ENCODE results near the gene CERS2.

The CERS2 gene, protein sequence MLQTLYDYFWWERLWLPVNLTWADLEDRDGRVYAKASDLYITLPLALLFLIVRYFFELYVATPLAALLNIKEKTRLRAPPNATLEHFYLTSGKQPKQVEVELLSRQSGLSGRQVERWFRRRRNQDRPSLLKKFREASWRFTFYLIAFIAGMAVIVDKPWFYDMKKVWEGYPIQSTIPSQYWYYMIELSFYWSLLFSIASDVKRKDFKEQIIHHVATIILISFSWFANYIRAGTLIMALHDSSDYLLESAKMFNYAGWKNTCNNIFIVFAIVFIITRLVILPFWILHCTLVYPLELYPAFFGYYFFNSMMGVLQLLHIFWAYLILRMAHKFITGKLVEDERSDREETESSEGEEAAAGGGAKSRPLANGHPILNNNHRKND

DNA sequence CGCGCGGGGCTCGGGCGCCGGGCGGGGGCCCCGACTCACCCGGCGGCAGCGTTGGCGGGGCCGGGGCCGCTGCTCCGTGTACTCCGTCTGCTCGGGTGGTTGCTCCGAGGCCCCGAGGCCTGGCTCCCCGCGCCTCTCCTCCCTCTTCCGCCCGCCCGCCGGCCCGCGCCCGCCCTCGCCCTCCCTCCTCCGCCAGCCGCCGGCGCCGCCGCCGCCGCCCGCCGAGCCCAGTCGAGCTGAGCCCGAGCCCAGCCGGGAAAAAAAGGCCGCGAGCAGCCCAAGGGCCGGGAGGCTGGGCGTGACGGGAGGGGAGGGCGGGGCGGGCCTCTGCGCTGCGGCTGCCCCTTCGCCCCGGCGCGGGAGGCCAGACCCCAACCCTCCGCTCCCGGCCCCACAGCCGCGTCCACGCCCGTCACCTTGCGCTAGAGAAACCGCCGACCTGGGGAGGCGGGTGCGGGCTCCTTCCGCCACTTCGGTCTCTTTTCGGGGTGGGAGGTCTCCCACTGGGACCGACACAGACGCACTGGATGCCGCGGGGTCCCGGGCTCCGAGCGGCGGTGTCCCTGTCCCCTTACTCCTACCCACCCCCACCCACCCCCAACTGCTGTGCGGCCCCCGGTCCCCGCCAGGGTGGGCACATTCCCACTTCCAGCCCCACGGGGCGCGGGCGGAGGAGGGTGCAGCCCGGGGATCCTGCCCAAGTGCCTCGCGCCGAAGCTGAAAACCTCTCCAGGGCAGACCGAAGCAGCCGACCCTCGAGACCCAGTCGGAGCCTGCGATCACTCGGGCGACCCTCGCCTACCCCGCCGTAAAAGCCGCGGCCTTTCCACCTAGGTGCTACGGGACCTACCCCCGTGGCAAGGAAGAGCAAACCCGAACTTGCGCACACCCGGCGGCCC, at the start of gene CERS2:
TSS of gene CERS2 (minus strand) at position 256 of the 899 bp plus-strand sequence. CDS start 5,745 bp downstream, outside the sequence.
- DNase-seq (ENCODE audit: low spot score) = peak; percentile 79

DNA sequence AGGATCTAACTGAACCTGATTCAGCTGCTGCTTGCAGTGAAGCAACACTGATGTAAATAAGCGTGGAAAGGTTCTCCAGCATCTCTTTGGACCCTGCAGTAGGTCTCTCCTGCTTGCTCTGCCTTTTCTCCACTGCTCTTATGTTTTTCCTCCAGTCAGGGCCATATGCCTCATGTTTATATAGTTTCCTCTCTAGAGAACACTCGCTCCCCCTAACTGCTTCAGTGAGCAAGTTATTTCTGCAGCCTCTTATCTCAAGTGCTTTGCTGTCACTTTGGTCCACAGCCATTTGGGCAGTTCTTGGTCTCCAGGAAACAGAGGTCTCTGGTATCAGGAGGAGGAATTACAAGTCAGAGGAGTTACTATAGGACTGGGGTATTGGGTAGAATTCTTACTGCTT, 38.9 kb upstream of the CERS2 start:
- no peak for DNase-seq (ENCODE audit: low spot score)

DNA sequence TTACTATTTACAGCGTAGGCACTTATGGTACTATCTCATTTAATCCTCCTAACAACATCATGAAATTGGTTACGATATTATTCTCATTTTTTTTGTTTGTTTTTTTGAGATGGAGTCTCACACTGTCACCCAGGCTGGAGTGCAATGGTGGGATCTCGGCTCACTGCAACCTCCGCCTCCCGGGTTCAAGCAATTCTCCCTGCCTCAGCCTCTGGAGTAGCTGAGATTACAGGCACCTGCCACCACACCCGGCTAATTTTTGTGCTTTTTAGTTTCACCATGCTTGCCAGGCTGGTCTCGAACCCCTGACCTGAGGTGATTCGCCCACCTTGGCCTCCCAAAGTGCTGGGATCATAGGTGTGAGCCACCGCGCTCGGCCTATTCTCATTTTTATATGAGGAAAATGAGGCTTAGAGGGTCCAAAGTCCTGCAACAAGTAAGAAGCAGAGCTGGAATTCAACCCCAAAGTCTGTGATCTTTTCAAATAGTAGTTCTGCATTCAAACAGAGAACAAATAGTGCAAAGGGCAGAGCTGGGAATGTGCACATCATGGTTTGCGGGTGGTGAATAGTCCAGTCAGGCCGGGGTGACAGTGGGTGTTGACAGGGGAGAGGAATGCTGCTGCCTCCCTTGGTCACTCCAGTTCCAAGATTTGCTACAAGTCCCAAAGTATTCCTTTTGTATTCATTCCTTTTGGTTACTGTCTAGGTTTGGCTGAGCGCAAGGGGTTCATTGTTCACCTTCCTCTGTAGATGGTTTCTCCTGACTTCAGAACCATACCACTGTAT, 38.2 kb upstream of the CERS2 start:
- no peak for DNase-seq (ENCODE audit: low spot score)

DNA sequence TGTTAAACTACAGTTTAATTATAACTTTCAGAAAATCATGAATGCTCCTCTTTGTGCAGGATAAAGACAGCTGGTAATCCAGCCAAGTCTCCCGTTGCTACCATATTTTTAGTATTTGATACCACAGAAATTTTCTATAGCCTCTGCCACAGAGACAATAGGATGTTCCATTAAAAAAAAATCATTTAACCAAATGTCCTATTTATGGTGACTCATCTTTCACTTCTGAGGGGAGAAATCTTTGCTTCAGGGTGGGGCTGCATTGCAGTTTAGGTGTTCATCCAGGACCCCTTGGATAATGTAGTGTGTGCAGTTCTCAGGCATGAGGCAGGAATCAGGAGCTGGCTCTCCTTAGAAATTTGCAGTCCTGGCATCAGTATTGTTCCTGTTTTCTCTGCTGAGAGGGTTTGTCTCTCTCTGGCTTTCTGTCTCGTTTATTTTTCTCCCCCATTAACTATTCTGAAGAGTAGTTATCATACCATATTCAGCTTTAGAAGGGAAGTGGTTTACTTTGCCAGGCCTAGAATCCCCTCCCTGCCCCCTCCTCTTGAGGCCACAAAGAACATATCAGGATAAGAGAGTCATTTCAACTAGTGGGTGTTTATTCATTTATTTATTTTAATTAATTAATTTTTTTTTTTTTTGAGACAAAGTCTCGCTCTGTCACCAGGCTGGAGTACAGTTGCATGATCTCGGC, 36.7 kb upstream of the CERS2 start:
- DNase-seq (ENCODE audit: low spot score) = no peak

DNA sequence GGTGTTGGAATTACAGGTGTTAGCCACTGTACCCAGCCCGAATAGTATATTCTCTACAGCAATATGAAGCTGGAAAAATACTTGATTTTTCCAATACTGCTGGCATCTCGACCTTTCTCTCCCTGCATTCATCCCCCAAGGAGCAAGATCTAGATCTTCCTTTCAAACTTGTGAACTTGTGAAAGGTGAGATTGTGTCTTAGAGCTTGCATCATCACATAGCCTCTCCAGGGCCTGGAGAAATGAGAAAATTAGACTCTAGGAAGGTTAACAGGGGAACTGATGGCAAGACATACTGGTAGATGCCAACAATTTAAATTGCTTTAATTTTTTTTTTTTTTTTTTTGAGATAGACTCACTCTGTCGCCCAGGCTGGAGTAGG, 35.7 kb upstream of the CERS2 start:
- no peak for DNase-seq (ENCODE audit: low spot score)

DNA sequence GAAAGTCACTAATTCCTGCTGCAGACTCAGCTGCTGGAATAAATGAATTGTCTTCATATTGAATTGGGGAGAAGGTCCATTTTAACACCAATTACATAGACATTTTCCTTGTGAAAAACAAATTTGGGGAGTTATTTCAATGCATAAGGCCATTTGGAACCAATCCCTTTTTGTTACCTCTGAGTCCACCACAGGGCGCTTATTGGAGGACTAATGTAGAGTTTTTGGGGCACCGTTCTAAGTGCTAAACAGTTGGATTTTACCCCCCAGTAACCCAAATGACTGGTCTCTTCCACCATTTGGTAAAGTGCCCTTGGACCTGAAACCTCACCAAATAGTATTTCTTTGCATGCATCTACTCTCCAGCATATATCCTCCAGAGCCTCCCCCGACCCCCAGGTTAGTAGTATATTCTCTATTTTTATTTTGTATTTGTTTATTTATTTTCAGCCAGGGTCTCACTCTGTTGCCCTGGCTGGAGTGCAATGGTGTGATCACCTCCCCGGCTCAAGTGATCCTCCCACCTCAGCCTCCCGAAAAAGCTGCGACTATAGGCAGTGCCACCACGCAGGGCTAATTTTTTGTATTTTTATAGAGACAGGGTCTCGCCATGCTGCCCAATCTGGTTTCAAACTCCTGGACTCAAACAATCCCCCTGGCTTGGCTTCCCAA, 35.2 kb upstream of the CERS2 start:
- no peak for DNase-seq (ENCODE audit: low spot score)

DNA sequence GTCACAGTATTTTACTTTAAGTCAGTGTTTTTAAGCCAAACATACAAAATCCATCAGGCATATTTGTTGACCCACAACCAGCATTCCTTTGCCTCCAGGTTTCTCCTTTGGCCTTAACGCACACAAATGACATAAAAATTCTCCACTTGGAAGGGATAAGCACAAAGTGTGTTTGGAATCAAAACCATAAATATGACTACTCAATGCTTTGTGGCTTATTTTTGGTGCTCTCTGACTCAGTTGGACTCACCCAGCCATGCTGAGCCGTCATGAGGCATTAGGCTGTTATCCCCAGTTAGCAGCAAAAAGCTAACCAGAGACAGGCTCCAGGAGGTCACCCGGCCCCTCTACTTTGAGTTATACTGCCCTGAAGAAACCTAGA, 34.6 kb upstream of the CERS2 start:
- DNase-seq (ENCODE audit: low spot score) = no peak

DNA sequence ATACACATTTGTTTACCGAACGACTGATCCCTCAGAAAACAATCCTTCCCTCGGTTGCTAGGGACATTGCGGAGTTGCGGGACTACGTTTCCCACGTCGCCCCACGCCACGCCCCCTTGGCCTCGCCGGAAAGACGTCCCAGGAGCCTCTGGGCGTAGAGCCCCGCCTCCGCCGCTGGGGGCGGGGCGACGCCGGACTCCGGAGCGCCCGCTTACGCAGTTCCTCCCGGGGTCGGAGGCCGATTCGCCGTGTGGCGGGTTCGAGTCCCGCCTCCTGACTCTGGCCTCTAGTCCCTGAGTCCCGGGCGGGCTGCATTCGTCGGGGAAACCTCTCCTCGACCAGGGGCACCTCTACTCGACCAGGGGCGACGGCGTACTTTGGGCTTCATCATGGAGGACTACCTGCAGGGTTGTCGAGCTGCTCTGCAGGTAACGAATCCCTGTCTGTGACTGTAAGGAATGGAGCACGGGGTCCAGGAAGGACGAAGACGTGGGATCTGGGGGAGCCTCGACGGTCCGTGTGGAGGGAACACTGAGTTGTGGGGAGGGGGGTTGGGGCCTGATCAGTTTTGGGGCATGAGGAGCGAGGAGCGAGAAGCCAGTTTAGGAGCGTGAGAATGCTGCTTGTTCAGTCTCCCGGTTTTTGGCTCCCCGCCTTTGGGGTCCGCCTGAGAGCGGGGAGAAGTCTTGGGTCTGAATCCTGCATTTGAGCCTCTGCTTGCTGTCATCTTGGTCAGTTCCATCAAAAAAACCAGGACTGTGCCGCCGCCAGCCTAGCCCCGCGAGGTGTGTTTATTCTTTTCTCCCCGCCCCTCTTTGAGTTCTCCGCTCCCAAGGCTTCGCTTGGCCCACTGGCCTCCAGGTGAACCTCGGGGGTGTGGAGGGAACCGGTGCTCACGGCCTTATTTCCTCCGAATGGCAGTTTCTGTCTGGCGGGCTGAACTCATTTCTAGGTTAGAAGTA, 33.9 kb upstream of the CERS2 start, which contains the start of gene PRUNE1:
TSS of gene PRUNE1 (plus strand) at position 206 of the 962 bp plus-strand sequence. CDS start at position 390, 184 bp downstream.
- DNase-seq (ENCODE audit: low spot score) = peak; percentile 99

DNA sequence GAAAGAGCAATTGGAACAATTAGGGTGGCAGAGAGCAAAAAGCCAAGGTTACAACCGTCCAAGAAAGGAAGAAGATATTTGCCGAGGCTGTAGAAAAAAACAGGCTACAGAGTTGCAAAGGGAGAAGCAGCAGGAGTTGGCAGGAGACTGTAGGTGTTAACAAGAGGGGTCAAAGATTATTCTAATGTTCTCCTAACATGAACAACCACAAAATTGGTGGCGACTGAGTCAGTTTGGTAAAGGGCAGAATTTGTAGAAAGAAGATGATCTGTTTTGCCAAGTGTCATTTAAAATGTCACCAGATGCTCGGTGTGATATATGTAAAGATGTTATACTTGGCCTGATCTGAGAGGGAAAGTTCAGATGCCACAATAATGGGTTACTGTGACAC, 33.2 kb upstream of the CERS2 start:
- no peak for DNase-seq (ENCODE audit: low spot score)

DNA sequence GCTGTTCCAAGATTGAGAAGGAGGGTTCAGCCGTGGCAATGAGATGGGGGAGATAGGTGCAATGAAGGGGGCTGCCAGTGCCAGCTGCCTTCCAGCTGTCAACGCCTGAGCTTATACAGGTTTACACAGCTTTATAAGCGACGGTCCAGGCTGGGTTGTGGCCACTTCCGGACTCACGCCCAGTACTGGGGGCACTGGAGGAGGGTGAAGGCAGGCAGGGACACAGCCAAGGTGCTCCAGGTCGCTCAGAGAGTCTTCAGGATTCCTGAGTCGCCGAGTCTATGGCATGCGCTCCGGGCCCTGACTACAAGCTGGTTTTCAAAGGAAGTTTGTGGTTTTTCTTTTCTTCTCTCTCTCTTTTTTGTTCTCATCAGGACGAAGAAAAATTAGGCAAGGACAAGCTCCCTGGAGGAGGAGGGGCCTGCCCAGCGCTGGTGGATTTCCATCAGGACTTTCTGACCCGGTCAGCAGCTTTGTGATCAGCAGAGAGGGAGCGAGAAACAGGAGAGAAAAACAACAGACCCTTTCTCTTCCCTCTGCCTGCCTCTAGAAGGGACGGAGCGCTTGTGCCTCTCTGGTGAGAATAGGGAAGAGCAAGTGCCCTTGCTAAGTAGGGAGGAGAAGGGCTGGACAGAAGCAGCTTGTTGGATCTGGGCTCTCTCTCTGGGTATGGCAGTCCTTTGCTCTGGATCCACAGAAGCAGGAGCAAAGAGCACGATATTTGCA, 31.9 kb upstream of the CERS2 start, which contains the start of gene MINDY1:
TSS of gene MINDY1 (minus strand) at position 576 of the 726 bp plus-strand sequence. CDS start 4,285 bp downstream, outside the sequence.
- peak; percentile 24 for DNase-seq (ENCODE audit: low spot score)

DNA sequence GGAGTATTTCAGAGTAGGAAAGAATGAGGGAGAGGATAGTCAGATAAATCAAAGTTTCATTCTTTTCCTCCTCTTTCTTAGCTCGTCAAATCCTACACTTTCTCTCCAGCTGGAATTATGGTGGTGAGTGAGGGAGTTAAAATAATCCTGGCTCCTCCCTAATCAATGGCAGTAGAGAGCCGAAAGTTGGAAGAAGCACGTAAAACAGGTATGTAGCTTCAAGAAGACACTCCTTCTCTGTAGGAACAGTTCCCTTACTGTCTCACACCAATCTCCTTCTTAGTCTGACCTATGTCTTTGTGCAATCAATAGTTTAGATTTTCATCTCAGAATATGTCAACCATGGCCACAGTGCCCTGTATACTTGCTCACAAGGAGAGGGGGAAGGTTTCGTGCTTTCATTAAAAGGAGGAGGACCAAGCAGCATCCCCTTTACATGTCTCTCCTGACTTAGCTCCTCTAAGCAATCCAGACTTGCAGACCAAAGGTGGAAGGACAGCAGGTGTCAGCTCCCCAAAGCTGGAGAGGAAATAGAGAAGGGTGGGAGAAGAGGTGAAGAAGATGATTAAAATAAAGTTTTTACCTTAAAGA, 31.2 kb upstream of the CERS2 start:
- DNase-seq (ENCODE audit: low spot score) = no peak

DNA sequence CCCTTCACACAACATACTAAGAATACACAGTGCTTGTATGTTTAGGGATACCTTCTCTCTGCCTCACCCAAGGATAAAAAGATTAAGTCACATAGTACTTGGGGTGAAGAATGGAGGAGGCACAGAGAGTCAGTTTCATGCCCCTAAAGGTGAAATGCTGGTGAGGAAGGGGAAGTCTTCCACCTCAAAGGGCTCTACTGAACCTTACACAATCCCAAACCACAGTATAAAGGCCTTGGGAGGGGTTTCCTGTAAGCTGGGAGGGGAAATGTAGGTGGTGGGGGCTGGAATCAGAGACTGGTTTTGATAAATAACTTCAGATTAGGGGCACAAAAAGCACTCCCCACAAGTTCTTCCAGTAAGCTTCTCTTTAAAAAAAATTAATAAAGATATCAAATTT, 28.5 kb upstream of the CERS2 start:
- DNase-seq (ENCODE audit: low spot score) = peak; percentile 30

DNA sequence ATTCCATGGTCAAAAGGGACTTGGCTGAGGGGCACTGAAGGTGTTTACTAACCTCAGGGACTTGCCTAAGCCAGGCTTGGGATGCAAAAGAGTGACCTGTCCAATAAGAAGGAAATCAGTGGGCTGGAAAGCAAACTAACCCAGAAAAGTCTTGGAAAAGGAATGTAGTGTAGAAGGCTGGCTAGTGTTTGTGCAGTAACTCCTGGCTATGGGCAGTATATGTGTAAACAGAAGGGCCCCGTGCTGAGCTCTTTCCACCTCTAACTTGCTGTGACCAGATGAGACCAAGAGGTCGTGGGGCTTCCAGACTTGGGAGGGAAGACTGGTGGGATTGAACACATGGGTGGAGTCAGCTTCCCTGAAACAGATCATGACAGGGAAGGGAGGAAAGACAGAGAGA, 28.0 kb upstream of the CERS2 start:
- no peak for DNase-seq (ENCODE audit: low spot score)

DNA sequence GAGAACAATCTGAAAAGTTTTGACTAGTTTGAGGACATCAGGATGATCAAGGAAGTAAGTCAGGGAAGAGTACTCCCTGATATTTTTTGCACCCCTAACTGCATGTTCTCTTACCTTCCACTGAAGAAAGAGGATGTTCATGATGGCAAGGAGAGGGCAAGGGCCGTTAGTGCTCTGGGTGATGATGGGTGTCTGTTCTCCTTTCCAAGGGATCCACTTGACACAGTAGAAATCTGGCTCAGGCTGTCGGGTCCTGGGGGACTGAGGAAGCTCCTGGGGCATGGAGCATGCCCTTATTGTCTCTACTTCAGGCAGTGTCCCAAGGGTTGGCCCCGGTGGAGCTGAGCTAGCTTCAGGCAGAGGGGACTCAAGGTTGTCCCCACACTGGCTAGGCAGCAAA, 27.4 kb upstream of the CERS2 start:
- DNase-seq (ENCODE audit: low spot score) = no peak

DNA sequence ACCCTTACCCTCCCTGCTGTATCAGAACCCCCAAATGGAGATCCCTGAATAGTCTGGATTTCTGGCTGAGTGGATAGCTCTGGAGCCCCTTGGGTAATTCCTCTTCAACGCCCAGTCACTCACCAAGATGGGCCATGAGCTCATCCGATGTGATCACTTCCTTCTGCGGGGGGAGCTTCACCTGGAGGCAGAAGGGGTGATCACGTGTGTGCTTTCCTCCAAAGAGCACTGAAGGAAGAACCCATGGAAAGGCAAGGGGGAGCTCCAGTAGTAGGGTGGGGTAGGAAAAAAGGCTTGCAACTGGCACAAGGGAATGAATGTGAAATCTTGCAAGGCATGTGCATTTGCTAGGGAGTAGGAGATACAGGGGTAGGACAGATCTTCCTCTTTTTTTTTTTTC, 27.0 kb upstream of the CERS2 start:
- DNase-seq (ENCODE audit: low spot score) = no peak

DNA sequence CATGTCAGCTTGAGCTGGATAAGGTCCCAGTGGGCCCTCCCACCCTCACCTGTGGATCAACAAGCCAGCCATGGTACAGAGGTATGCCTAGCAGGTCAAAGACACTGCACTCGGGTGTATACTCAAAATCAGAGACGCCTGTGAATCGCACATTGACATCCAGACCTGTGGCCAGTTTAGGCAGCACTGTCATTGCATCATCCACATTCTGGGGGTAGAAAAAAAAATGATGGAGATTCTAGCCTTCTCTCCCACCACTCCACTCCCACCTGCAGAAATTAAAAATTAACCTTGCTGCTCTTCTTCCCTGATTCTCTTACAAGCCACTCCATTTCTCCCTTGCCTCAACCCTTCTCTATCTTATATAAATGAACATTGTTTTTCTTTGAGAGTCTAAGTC, 25.8 kb upstream of the CERS2 start:
- no peak for DNase-seq (ENCODE audit: low spot score)

DNA sequence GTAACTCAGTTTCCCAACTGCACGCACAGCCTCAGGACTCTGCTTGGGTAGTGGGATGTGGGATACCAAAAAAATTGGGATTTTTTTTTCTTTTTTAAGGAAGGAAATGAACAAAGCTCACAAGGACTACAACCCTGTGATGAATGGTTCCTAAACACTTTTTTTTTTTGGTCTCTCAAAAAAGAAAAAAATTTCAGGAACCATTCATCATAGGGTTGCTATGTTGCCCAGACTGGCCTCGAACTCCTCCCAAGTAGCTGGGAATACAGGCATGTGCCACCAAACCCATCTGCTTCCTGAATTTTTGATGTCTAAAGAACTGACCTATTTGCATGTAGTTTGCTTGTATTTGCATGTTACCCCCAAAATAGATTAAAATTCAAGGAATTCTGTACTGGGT, 25.3 kb upstream of the CERS2 start:
- DNase-seq (ENCODE audit: low spot score) = no peak

DNA sequence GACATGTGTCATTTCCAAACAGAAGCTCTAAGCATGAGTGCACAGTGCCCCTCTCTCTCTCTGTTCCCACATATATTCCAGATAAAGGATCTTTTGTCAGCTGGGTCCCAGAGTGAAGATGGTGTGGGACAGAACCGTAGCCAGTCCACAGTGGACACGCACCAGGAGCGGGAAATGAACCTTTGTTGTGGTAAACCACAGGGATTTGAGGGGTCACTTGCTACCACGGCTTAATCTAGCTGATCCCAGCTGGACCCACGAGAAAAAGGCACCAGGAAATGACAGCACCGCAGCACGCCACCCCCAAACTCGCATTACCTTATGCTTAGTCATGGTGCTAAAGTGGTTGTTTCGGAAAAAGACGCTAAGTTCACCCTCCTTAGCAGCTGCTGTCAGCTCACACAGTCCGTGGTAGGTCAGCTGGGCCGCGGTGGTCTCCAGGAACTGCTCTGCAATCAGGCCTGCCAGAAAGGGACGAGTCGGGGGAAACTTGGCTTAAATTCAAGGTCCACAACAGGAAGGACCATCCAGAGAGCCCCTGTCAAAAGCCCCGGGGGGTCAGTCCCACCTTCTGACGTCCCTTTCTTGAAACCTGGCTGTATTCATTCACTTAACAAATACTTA, 24.5 kb upstream of the CERS2 start:
- no peak for DNase-seq (ENCODE audit: low spot score)

Measured in CD4-positive, alpha-beta T cell treated with Interleukin-2 at 100 ng/mL for 4 hours (primary cell).